HG02642 (cell line): Measurements from ENCODE around the gene ARHGAP22.
"Not testable (repeated sequence)": the region's sequence is repeated elsewhere in the genome, so short reads cannot be mapped to it uniquely, and the experiment has no call there.

ENCODE experiments used
- ATAC-seq: cut with Tn5 transposase; IDR thresholded peaks from one replicate; pipeline ENCODE4 v1.9.1; 2021; ENCODE audit warnings: mild to moderate bottlenecking; ENCODE audit not compliant: unreplicated experiment, poor library complexity

The ARHGAP22 gene

DNA sequence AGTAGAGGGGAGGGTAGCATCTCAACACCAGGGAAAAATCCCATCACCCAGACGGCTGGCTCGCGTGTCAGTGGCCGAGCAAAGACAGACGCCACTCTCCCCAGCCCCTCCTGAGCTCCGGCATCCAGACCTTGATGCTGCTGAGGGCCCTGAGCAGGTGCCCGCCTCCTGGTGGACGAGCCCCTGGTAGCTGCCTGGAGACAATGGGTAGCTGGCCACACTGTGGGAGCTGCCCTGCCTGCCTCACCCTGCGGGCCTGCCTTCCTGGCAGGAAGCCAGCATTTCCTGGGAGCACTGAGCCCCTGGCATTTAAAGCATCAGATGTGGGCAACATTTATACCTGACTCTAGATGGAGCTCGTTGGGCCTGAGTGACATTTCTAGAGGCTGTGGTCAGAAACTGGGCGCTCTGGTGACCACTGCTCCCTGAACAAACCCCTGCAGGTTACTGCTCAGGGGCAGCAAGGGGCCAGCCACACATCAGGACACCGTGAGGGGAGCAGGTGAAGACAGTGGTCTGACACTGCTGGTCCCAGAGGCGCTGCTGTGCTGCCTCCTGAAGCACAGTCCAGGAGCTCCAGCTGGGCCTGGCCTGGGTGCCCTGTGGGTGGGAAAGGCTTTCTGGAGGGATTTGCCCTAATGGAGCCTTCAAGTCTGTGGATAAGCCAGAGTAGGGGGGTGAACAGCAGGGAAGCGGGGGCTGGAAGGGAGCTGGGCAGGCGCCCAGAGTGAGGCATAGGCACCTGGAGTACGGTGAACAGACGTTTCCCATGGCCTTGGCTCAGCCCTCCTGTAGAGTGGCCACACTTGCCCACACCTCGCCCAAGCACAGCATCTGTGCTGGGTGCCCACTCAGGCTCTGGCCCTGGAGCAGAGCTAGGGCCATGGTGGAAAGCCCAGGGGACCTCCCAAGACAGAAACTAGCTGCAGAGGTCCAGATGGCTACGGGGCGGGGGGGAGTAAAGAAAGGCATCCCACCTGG lies 159.7 kb downstream of the ARHGAP22 start:
- no peak for ATAC-seq

DNA sequence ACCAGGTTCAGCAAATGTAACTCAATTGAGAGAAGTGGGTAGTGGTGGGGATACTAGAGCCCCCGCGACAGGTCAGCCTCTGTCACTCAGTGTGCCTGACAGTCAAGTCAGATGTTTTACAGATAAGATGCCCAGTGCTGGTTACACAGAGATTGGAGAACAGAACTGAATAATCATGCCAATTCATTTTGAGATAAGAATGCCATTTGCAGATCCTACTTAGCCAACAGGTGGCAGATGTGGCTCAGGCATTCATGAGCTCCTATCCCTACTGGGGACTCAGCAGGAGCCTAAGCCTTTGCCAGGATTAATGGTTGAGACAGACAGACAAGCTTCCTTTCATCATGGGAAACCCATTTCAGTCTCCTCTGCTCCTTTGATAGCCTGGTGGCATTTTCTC lies 160.6 kb downstream of the ARHGAP22 start:
- no peak for ATAC-seq

DNA sequence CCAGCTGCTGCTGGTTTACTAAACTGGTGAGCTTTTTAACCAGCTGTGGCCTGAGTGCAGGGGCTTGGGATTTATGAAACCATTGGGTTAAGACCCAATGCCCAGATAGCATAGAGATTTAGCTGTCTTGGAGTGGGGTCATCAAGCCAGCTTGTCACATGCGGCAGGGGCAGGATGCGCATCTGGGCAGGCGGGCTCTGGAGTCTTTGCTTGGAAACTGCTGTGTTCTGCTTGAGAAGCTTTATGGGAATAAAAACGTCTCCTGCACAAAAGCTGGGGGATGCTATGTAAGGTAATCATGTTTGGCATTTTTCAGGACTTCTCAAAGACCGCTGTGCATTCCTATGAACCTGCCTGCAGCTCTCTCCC lies 162.1 kb downstream of the ARHGAP22 start:
- no peak for ATAC-seq

DNA sequence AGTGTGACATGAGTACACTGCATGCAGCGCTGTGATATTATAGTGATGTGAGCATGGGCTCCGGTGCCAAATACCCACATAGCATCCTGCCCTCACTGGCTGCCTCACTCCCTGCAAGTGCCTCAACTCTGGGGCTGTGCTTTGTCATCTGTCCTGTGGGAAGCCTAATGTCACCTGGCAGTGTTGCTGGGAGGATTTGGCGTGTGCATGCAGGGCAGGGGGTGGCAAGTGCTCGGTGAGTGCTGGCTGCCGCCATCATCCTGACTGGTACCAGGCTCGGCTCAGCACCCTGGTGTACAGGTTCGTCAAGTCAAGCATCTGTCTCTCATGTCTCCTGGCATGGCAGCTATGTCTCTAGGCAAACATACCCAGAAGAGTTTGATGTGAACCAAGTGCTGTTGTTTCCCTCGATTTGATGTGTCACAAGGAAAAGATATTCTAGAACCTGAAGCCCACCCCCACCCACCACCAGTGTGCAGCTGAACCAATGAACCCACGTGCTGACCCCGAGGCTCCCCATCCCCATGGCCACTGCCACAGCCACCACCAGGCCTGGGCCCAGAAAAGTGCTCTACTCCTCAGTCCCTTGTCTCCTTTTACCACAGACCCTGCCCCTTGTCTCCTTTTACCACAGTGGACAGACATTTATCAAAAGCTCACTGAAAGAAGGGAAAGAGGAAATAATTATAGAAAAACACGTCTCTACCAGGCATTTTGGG lies 162.6 kb downstream of the ARHGAP22 start:
- no peak for ATAC-seq

DNA sequence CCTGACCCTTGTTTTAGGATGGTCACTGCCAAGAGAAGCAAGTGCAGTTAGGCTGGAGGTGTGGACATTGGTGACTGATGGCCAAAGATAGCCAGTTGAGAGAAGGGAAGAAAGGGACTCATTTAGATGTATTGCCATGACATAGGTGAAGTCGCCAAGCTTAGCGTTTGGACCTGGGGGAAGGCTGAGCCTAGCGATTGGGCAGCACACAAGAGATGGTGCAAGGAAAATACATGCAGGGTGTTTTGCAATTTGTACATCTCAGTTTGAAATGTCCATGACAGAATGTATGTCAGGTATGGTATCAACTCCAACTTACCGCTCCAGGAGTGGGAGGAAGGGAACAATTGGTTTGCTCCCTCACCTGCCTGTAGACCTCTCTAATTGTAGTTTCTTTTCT lies 164.1 kb downstream of the ARHGAP22 start:
- no peak for ATAC-seq

DNA sequence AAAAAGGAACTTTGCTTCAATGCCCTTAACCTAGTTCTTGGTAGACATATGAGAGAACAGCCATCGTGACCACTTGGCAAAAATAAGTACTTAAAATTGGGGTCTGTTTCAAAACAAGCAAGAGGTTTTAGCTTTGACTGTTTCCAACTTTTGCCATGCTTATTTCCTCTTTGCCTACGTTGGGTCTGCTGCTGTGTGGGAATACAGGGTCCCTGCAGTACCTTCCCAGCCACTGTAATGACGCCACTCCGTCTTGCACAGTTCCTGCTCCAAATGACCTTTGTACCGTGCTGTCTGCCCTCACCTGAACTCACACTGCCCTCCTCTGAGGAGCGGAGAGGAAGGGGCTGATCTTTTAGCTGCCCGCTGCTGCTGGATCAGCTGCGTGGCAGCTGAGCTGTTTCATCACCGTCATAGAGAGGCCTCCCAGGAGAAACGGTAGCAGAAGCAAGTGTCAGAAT lies 165.3 kb downstream of the ARHGAP22 start:
- no peak for ATAC-seq

DNA sequence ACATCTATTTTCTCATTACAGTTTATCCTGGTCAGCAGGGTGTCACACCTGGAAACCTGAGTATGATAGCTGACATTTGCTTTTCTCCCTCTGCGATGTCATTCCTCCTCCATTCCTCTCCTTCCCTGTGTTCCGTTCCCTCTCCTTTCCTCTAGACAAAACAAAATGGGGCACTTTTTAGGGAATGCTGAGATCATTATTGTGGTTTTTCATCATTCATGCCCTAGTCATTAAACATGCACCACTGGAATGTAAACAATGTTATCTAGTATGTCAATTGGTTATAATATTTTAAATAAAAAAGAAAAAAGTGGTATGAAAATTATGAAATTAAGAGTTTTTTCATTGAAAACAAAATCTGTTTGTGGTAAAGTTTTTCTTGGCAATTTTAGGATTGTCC lies 165.8 kb downstream of the ARHGAP22 start:
- no peak for ATAC-seq

DNA sequence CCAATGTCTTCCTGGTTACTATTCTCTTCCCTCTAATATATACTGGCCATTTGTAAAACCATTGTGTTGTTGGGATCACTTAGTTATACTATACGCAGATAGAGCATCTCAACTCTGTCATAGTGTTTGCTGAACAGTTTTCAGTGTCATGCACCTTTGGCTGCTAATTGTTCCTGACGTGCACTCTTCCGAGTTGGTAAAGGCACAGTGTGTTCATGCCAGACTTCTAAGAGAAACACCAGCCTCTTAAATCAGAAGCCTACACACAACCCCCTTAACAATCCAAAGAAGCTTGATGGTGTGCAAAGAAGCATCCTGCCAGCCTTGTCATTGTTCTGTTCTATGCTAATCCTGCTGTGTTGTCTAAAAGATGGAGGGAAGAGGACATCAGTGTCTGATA lies 167.3 kb downstream of the ARHGAP22 start:
- no peak for ATAC-seq

DNA sequence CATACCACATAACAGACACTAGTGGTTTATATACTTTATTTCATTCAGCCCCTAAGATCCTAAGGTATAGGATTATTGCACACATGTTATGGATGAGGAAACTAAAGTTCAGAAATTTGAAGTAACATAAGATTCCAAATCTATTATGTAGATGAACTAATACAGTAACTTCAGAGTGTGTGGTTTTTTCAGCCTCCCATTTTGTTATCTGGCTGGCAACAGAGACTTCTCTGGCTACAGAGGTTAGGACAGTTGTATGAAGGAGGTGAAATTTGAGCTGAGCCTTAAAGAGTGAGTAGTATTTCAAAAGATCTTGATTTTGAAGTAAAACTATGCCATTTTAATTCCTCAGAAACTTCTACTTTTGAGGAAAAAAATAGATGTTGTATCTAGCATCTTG lies 173.0 kb downstream of the ARHGAP22 start:
- no peak for ATAC-seq

DNA sequence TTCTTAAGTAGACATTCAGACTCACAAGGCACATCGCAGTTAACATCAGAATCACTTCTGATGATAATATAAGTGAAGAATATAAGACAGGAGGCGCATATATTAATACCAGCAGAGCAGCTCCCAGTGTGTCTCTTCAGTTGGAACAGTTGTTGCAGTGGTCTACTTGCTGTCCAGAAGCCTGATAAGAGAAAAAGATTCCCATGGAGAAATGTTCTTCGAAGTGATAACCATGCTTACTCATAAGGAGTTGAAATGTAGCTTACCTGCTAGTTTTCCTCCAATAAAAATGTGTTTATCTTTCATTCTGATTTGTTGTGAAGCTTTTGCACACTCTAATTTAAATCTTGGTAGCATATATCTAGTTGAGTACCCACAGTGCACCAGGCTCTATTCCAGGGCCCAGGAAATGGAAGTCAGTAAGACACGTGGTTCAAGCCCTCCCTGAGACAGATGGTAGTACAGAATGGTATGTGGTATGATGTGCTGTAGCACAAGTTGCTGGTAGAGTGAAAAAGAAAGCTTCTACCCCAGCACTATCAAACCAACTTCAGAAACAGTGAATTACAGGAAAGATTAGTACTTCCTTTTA lies 174.4 kb downstream of the ARHGAP22 start:
- no peak for ATAC-seq

DNA sequence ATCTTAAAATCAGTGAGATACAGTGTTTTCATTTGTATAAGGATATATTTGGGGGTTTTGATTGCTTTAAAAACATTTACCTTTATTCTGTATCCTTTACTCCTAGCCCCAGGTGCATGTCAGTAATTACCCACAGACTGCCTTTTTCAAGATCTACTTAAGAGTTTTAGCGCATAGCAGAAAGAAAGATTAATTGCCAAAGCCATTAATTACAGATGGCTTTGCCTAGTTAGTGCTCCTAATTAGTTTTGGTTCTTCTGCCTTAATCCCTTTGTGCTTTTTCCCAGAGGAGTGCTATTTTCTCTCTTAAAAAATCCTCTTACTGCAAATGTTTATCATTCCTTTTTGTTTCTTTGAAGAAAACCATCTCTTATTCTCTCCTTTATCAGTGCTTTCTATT lies 175.6 kb downstream of the ARHGAP22 start:
- no peak for ATAC-seq

DNA sequence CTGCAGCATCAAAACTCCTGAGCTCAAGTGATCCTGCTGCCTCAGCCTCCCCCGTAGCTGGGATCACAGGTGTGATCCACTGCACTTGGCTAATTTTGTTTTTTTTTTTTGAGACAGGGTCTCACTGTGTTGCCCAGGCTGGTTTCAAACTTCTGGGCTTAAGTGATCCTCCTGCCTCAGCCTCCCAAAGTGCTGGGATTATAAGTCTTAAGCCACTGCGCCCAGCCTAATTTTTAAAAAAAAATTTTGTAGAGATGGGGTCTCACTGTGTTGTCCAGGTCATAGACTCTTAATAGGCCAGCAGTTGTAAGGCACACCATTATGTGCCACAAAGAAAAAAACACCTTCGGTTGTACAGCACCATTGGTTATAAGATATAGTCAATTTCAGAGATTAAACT lies 176.0 kb downstream of the ARHGAP22 start:
- no peak for ATAC-seq

DNA sequence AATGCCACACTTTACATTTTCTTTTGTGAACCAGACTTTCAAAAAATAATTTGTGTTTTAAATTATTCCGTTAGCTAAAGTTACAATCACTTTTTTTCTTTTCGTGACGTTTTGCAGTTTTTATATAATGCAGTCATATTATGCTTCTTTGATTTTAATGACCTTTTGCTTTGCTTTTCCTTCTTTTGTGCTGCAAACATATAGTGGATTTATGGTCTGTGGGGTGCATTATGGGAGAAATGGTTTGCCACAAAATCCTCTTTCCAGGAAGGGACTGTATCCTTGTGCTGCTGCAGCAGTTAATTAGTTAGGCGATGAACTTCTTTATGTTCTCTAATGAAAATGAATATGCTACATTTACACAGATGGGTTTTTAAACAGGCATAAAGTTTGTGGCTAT lies 181.0 kb downstream of the ARHGAP22 start:
- no peak for ATAC-seq

DNA sequence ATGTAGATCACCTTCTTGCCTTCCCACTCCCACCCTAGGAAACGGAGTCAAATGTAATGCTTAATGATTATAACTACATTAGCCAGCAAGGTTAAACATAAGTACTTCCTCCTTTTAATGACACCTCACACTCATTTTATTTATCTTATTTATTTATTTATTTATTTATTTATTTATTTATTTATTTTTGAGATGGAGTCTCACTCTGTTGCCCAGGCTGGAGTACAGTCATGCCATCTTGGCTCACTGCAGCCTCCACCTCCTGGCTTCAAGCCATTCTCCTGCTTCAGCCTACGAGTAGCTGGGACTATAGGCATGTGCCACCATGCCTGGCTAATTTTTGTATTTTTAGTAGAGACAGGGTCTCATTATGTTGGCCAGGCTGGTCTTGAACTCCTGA lies 183.0 kb downstream of the ARHGAP22 start:
- ATAC-seq = not testable (repeated sequence)

DNA sequence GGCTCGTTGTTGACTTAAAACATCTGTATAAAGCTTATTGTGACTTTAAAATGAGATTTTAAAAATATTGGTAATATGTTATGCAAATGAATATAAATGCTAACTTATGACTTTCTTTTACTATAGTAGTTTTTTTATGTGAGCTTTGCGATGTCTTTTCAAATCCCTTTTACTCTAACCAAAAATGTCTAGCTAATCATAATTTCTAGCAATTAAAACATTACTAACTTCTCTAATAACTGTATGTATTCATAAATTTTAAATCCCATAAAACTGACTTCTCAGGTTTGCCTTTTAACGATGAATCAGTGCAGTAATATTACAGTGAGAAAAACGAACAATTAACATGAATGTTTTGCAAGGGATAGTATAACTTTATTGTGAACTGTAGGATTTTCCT lies 185.2 kb downstream of the ARHGAP22 start:
- no peak for ATAC-seq

DNA sequence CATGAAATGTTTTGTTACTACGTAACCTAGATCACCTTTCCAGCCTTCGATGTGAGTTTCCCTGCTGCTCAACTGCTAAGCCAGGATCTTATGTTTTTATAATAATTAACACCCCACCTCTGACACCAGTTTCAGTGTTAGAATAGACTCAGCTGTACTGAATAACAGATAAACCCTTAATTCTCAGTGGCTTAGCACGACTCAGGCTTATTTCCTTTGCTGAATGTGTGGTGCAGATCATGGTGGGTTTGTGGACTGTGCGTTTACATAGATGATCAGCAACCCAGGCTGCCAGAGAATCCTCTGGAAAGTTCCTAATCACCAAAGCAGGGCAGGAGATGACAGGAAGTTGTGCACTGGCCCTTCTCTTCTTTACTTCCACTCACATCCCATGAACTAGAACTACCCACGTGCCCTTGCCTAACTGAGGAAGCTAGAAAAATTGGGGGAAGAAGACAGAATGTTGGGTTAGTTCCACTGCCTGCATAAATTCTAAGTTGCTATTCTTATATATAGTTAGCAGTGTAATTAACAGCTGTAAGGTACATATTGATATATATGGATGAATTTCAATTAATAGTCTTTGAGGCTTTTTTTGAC lies 186.6 kb downstream of the ARHGAP22 start:
- ATAC-seq = no peak

DNA sequence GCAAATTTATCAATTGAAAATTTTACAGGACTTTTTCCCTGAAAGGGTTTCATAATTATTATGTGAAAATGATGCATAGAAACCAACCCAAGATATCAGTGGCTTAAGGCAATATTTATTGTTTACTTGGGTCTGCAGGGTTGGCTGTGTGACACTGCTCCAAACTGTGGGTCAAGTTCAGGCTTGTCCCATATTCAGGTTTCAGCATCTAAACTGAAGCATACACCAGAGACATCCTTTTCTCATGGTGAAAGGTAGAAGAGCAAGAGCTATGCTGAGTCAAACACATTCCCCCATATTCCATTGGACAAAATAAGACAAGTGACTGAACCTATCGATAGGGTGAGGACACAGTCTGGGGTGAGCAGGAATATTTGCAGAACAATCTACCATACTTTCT lies 187.5 kb downstream of the ARHGAP22 start:
- ATAC-seq = no peak

DNA sequence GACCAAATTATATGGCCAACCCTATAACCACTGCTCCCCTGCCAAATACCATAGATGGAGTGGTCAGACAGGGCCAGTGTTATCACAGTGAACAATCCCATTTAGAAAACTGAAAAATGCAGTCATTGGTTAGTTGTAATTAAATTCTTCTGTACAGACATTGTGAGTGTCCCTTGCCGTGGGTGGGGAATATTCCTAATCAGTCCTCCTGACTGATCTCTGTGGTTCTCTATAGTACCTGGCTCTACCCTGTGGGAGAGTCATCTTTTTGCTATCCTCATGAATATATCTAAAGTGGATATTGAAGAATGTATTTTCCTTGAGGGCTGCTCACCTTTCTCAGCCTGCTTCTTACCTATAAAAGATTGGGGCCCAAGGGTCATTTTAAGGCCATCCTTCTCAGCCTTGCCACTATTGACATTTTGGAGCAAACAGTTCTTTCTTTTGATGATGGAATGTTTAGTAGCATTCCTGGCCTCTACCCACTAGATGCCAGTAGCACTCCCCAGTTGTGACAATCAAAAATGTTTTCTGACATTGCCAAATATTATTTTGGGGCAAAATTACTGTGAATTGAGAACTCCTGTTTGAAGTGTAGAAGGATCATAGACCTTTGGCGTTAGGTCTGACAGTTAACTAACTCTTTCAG lies 188.2 kb downstream of the ARHGAP22 start:
- no peak for ATAC-seq

DNA sequence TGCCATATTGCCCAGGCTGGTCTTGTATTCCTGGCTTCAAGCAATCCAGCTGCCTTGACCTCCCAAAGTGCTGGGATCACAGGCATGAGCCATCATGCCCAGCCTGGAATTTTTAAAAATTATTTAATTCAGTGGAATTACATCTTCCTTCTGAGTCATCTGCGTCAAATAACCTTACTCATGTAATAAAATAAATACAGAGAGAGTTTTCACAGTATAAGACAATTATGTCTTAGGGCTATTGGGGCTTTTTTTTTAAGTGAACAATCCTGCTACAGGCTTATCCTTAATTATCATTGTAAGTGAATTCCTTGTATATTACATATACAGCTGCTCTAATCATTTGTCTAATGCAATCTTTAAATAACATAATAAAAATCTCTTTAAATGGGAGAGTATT lies 190.1 kb downstream of the ARHGAP22 start:
- no peak for ATAC-seq

DNA sequence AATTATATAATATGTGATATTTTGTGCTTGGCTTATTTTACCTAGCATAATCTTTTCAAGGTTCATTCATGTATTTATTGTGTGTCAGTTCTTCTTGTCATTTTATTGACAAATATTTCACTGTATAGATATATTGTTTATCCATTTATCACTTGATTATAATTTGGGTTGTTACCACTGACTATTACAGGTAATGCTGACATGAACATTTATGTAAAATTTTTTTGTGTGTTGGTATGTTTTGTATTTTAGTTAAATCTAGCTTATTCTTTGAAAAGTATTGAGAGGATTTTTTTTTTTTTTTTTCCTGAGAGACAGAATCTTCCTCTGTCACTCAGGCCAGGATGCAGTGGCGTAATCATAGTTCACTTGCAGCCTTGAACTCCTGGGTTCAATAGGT lies 190.7 kb downstream of the ARHGAP22 start:
- ATAC-seq = no peak
